Measurements from ENCODE around the gene PPIA.
"Not testable (repeated sequence)": the region's sequence is repeated elsewhere in the genome, so short reads cannot be mapped to it uniquely, and the experiment has no call there.

PPIA gene

GRCh38 chr7:44787762-44788161 lies 8.7 kb upstream of the PPIA start:
- DNase-seq (ENCODE audit: low read depth), result no peak

GRCh38 chr7:44789990-44790389 lies 6.5 kb upstream of the PPIA start:
- DNase-seq (ENCODE audit: low read depth), result no peak

GRCh38 chr7:44791278-44792219 lies 4.9 kb upstream of the PPIA start:
- peak; percentile 58 for DNase-seq (ENCODE audit: low read depth)

- DNase-seq (ENCODE audit: low read depth), result no peak
Observed at GRCh38 chr7:44793919-44794318, 2.6 kb upstream of the PPIA start.

GRCh38 chr7:44794331-44794730 lies 2.1 kb upstream of the PPIA start:
- no peak for DNase-seq (ENCODE audit: low read depth)

- peak; percentile 71 for DNase-seq (ENCODE audit: low read depth)
Observed at GRCh38 chr7:44796034-44796503, 412 bp upstream of the PPIA start.

GRCh38 chr7:44797329-44798258 lies 1.1 kb downstream of the PPIA start:
- DNase-seq (ENCODE audit: low read depth), result peak; percentile 91

- DNase-seq (ENCODE audit: low read depth), result peak; percentile 24
Observed at GRCh38 chr7:44798649-44799305, 2.3 kb downstream of the PPIA start.

GRCh38 chr7:44799939-44800338 lies 3.5 kb downstream of the PPIA start:
- DNase-seq (ENCODE audit: low read depth), result no peak

GRCh38 chr7:44801890-44802289 lies 5.4 kb downstream of the PPIA start:
- peak; percentile 81 for DNase-seq (ENCODE audit: low read depth)

GRCh38 chr7:44802418-44803025 lies 6.0 kb downstream of the PPIA start:
- DNase-seq (ENCODE audit: low read depth), result no peak

- not testable (repeated sequence) for DNase-seq (ENCODE audit: low read depth)
Observed at GRCh38 chr7:44803828-44804519, 7.5 kb downstream of the PPIA start.

- DNase-seq (ENCODE audit: low read depth), result no peak
Observed at GRCh38 chr7:44805950-44806349, 9.5 kb downstream of the PPIA start.

GRCh38 chr7:44808914-44809393 lies 12.5 kb downstream of the PPIA start:
- DNase-seq (ENCODE audit: low read depth), result no peak

- peak; percentile 36 for DNase-seq (ENCODE audit: low read depth)
Observed at GRCh38 chr7:44811093-44811492, 14.6 kb downstream of the PPIA start.

- DNase-seq (ENCODE audit: low read depth), result no peak
Observed at GRCh38 chr7:44811571-44811970, 15.1 kb downstream of the PPIA start.

GRCh38 chr7:44814919-44815318 lies 18.4 kb downstream of the PPIA start:
- peak; percentile 32 for DNase-seq (ENCODE audit: low read depth)

- DNase-seq (ENCODE audit: low read depth), result no peak
Observed at GRCh38 chr7:44819292-44819691, 22.8 kb downstream of the PPIA start.

- no peak for DNase-seq (ENCODE audit: low read depth)
Observed at GRCh38 chr7:44823255-44823781, 26.8 kb downstream of the PPIA start.

GRCh38 chr7:44824894-44825526 lies 28.5 kb downstream of the PPIA start:
- peak; percentile 33 for DNase-seq (ENCODE audit: low read depth)

Measured in ELR (cell line).